LoVo (cell line): Measurements from ENCODE around the gene PFN3.
"Not testable (repeated sequence)": the region's sequence is repeated elsewhere in the genome, so short reads cannot be mapped to it uniquely, and the experiment has no call there.

Experiments used
- DNase-seq: peaks from one replicate; pipeline ENCODE4 v3.0.0-alpha.2; 2016; ENCODE audit warnings: low spot score

PFN3 gene

DNA sequence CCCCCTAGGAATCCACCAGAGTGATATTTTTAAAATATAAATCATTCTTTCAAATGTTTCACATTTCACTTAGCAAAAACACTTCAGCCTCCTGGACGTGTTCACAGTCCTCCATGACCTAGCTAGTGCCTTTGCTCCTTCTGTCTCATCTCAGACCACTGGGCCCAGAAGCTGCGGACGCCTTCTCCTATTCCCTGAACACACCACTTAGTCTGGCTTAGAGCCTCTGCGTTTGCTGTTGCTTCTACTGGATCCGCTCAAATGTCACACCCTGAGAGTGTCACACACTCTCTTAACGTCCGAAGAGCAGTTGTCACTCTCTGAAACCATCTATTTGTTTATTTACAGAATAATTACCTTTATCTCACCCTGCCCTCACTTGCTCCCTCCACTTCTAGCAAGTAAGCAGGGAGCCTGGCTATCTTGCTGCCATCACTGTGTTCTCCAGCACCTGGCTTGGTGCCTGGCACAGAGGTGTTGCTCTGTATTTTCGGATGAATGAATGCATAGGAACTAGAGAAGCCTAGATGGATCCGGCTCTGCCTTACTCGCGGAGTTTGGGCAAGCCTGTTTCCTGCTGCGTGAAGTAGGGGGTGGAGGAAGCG, 24.8 kb upstream of the PFN3 start:
- no peak for DNase-seq

DNA sequence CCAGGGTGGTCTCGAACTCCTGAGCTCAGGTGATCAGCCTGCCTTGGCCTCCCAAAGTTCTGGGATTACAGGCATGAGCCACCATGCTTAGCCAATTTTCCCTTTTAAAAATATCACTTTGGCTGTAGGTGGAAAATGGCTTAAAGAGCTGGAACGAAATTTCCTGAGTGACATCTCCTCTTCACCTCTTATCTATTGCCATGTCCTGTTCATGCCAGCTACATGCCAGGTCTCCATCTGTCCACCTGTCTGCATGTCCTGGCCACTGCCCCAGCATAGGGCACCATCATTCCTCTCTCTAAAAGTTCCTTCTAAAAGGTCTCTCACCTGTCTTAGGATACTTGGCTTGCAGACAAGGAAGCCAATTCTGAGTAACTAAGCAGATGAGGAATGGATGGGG, 23.2 kb upstream of the PFN3 start:
- DNase-seq = no peak

DNA sequence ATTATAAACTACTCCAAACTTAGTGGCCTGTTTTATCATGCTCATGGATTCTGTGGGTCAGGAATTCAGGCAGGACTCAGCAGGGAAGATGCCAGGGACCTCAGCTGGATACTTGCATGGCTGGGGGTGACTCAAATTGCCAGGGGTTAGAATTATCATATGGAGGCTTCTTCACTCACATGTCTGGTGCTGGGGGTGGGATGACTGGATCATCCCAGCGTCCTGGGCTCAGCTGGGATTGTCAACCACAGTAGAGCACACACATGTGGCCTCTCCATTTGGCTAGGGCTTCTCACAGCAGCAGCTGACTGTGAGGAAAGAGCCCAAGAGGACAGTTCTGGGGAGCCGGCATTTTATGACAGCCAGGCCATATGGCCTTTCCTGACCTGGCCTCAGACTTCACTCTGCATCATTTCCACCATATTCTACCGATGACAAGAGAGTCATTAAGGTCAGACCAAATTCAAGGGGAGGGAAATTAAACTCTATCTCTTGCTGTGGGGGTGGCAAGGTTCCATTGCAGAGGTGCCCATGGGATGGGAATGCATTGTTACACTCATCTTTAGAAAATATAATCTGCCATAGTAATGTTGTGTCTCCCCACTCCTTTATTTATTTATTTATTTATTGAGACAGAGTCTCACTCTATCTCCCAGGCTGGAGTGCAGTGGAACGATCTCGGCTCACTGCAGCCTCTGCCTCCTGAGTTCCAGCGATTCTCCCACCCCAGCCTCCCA, 20.8 kb upstream of the PFN3 start:
- DNase-seq = no peak

DNA sequence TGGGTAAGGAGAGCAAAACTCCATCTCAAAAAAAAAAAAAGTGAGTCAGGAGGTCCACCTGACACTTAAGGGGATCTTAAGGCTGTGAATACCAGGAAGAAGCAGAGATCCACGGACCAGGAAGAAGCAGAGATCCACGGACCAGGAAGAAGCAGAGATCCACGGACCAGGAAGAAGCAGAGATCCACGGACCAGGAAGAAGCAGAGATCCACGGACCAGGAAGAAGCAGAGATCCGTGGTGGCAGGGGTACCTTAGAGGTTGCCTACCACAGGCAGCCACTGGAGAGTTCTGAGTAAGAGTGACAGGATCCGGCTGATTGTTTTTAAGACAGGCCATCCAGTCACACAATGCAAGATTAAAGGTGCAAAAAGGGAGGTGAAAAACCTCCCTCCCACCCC, 20.0 kb upstream of the PFN3 start:
- DNase-seq = not testable (repeated sequence)

DNA sequence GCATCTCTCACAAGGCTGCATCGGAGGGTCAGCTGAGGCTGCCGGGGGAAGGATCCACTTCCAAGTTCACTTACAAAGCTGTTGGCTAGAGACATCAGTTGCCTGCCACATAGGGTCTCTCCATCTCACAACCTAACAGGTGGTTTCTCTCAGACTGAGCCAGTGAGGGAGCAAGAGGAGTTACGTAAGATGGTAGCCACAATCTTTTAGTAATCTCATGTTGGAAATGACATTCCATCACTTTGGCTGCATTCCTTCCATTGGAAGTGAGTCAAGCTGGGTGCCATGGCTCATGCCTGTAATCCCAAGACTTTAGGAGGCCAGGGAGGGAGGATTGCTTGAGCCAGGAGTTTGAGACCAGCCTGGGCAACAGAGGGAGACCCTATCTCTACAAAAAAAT, 18.6 kb upstream of the PFN3 start:
- DNase-seq = no peak

DNA sequence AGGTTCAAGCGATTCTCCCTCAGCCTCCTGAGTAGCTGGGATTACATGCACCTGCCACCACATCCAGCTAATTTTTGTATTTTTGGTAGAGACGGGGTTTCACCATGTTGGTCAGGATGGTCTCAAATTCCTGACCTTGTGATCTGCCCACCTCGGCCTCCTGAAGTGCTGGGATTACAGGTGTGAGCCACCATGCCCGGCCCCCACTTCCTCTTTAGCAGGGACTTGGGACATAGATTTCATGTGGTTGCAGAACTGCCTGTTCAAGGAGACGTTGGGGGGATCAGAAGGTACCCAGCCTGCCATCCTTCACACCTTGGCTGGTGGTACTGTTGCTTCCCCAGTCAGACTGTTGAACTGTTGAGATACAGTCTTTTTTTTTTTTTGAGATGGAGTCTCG, 16.6 kb upstream of the PFN3 start:
- not testable (repeated sequence) for DNase-seq

DNA sequence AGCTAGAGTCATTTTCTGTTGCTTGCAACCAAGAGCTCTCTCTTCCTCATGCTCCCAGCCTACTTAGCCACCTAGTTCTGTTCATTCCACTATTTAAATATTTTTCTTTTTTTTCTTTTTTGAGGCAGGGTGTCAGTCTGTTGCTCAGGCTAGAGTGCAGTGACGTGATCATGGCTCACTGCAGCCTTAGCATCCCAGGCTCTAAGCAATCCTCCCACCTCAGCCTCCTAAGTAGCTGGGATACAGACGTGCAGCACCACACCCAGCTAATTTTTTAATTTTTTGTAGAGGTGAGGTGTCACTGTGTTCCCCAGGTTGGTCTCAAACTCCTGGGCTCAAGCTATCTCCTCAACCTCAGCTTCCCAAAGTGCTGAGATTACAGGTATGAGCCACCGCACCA, 14.0 kb upstream of the PFN3 start:
- DNase-seq = no peak

DNA sequence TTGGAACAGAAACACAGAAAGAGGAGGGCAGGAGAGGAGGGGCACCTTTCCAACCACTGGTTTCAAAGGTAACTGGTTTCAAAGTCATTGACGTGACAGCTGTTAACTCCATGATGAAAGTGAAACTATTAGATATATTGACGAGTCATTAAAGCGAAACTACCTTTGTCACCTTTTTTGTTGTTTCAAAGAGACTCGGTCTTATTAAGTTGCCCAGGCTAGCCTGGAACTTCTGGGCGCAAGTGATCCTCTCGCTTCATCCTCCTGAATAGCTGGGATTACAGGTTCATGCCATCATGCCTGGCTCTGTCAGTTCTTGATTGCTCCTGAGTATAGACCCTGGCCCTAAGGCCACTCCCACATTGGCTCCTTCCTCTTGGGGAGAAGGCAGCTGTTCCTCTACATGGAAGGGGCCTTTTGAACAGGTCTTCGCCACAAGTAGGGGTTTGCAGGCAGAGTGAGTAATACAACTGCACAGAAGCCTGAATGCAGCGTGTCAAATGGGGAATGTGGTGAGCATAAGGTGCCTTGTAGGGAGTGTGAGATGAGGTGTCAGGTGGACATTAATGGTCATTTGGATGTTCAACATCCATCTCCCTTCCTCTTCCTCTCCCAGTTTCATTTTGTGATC, 12.3 kb upstream of the PFN3 start:
- no peak for DNase-seq

DNA sequence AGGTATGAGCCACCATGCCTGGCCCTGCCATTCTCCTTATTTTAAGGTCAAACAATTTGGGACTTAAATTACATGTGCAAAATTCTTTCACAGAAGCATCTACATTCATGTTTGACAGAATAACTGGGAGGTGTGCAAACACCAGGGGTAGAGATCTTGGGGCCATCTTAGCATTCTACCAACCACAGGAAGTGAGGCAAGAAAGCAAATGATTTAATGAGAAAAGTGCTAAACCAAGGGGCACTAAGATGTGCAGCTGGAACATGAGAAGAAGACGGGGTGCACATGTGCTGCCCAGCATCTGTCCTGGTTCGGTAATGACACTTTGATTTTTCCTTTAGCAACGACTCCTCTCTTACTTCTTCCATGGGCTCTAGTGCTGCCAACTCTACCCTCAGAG, 10.1 kb upstream of the PFN3 start:
- DNase-seq = no peak

DNA sequence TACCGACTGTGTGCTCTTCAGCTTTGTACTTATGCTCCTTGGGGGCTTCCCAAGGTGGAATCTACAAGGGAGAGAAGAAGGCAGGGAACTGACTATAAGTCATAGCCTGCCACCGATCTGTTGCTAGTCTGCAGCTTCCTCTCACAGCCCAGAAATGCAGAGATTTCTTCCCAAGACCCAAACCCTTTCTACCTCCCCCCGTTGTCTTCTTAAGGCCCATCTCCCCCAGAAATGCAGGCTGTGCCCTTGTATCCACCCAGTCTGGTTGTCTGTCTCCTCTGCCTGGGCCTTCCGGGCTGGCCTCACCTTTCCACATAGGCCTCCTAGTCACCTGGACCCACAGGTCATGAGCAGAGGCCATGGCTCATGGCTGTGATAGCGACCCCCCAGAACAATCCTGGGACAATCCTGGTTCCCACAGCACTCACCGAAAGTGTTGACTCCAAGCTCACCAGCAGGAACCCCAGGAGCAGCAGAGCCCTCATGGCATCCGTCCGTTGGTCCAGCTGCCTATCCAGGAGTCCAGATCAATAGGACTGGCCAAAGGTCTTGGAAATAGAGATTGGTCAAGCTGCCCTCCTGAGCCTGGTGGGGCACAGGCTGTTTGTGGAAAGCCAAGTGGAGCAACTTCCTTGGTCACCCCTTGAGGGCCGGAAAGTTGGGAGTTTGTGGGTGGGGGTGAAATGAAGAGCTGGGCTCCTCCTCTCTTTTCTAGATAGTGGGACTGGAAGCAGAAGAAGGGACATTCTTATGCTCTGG, 8.8 kb upstream of the PFN3 start, which contains the start of gene F12:
Gene F12 (minus strand): TSS at position 522 of the 759 bp plus-strand sequence. CDS start 37 bp downstream, at position 485.
- no peak for DNase-seq

DNA sequence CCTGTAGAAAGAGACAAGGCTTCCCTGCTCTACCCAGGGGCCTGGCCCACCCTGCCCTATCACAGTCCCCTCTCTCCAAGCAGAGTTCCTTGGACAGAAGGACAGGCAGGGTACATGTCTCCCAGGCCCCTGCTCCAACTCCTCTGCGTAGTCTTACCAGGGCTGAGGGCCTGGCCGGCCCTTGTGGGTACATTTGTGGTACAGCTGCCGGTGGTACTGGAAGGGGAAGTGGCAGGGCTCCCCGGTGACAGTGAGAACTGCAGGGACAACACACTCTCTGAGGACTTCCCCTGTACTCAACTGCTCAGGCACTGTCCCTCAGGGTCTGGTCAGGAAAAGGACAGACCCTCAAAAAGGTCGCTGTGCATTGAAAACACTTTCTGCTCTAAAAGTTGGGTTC, 5.3 kb upstream of the PFN3 start:
- DNase-seq = no peak

DNA sequence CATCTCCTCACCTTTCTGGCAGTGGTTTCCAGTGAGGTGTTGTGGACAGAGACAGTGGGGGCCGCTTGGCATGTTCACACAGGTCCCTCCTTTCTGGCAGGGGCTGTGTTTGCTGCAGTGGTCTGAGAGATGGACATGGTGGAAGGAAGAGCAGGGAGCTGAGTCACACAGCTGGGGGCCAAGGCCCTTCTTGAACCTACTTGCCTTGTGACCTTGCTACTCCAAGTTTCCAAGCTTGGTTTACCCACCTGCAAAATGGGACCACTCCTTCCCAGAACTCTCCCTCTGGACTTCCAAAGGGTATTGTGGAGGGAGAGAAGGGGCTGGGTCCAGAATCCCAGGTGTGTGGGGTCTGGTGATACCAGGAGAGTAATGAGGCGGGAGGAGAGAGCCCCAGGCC, 4.9 kb upstream of the PFN3 start:
- no peak for DNase-seq

DNA sequence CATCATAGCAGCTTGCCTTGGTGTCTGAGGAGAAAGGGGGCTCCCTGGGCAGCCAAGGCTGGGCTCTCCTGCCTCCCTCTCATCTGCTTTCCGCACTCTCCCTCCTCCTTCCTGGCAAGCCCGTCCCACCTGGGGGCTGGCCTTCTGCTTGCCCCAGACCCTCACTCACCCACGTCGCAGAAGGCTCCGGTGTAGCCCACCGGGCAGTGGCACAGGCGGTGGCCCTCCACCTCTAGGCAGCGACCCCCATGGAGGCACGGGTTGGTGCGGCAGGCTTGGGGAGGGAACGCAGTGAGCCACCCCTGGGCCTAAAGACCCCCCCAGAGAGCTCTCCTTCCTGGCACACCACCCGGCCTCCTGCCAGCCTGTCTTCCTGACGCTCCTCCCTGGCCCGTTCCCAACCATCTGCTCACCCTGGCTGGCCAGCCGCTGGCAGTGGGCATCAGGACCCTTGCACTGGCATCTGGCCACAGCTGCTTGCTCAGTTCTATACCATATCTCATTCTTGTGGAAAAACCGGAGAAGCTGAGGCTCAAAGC, 4.2 kb upstream of the PFN3 start:
- DNase-seq = no peak

DNA sequence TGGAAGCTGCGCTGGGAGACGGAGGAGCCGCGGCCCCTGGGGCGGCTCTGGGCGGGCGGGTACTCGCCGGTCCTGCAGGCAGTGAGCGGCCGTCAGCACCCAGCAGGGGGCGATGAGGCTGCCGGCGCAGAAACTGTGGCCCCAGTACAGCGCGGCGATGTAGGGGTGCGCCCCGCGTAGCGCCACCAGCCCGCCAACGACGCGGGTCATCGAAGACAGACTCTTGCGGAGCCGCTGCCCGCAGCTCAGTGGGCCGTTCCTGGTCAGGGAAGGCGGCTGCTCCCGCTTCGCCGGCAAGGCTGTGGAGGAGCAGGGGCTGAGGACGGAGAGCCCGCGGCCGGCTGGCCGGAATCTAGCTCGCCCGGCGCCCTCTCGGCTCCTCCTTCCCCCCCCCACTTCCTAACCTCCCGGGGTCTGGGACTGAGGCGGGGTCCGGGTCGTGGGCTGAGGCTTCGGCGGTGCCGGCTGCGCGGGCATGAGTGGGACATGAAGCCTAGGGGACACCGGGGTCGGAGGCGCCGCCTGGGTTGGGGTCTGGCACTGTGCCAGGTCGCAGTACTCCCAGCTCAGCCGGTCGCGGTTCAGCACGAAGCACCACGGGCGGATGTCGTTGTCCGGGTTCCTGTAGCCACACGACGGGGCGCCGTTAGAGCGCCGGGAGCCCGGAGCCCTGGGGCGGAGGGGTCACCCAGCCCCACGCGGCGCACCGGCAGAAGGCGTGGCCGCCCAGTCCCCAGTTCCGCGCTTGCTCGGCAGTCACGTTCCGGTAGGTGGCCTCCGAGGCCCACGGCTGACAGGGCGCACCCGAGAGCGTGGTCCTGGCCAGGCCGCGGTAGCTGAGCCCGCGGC, 3.6 kb upstream of the PFN3 start:
- peak; percentile 91 for DNase-seq

DNA sequence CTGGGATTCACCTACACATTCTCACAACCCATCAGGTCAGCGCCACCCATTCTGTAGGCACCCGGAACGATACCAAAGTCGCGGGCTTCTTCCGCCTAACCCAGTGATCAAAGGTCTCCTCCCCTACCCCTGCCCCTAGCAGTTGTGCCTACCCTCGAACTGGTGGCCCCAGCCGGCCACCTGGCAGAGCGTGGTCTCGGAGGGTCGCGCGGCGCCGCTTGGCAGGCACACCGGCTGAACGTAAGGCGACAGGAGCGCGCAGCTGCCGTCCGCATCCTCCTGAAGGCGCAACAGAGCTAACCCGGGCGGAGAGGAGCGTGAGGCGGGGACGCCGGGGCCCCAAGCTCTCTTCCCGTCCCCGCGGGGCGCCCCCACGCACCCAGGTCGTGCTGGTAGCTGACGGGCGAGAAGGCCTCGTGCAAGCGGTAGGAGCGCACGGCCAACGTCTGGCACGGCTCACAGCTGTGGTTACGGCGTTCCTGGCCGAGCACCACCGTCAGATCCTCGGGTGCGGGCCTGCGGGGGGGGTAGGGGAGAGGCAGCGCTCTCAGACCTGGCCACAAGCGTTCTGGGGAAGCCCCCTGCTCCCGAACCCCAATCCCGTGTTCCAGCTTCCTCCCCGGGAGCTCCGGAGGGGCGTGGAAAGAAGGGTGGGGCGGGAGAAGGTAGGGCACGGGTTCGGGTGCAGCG, 2.8 kb upstream of the PFN3 start:
- DNase-seq = peak; percentile 33

DNA sequence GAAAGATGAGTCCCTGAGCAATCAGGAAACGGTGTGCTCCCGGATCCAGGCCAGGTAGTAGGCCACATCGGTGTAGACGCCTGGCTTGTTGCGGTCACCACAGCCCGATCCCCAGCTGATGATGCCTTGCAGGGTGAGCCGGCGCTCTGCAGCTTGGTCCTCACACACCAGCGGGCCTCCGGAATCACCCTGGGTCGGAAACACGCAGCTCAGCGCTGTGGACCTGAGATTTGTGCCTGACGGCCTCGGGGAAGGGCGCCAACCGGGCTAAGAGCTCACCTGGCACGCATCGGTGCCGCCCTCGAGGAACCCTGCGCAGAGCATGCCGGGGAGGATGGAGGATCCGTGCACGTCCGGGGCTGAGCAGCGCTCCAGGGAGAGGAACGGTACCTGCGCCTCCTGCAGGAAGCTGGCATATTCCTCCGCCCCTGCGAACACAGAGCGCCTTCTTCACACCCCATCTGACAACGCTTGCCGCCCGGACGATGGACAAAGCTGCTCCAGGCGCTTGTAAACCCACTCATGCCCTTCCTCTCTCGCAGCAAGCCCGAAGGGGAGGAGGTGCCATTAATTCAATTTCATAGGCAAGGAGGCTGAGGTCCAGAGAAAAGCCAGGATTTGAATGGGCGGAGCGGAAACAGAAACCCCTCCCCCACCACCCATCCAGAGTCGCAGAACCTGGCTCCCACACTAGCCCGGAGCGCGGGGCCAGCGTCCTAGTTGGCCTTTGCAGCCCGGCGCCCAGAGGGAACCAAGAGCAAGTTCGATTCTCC, 2.0 kb upstream of the PFN3 start:
- peak; percentile 88 for DNase-seq

DNA sequence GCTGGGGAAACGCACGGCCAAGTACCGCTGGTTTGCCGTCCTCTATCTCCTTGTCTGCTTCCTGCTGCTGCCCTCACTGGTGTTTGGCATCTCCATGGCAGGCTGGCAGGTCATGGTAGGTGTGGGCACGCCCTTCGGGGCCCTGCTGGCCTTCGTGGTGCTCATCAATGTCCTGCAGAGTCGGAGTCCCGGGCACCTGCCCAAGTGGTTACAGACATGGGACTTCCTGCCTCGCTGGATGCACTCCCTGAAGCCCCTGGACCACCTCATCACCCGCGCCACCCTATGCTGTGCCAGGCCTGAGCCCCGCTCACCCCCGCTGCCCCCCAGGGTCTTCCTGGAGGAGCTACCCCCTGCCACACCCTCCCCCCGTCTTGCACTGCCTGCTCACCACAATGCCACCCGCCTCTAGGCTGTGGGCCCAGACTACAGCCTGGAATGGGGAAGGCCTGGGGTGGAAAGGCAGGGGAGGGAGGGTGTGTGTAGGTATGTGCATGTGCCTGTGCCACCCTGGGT, 2.5 kb downstream of the PFN3 start:
- DNase-seq = no peak

DNA sequence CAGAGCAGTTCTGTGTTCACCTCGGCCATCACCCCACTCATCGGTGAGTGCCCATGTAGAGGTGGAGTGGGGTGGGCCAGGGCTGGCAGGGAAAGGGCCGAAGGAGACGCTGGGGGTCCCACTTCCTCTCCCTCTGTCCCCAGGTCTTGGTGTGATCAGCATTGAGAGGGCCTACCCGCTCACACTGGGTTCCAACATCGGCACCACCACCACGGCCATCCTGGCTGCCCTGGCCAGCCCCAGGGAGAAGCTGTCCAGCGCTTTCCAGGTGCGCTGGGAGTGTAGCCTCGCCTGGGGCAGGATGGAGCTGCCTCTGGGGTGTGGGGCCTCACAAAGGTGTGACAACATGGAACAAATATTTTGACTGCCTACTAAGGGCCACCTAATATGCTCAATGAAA, 3.7 kb downstream of the PFN3 start:
- no peak for DNase-seq

DNA sequence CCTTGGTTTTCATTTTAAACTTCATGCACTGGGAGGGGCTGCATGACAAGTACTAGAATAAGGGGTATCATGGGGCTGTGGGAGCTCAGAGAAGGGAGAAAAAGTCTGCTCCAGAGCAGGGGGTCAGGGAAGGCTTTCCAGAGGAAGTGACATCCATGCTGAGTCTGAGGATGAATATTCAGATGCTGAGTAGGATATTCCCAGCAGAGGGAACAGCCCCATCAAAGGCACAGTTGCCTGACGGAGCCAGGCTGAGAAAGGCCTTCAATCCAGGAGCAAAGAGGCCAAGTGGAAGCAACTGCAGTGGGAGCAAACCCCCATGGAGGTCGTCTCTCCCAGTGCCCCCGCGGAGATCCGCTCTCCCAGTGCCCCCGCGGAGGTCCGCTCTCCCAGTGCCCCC, 4.4 kb downstream of the PFN3 start:
- DNase-seq = no peak

DNA sequence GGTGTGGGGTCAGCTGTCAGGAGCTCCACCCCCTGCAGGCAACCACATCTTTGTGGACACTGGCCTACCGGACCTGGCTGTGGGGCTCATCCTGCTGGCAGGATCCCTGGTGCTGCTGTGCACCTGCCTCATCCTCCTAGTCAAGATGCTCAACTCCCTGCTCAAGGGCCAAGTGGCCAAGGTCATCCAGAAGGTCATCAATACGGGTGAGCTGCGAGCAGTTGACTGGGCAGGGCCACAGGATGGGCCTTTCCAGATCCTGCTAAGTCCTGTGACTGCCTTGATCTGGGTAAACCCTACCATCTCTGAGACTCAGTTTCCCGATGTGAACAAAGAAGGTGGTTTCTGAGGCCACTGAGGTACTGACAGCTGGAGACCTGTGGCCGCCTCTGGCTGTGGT, 6.5 kb downstream of the PFN3 start:
- no peak for DNase-seq
